Fibroblast of lung (primary cell): ENCODE data around the gene PHYHD1. TPM values are rescaled to one million over a fixed set of nuclear protein-coding genes. Genes with fewer than 3 reads are reported as not detected.
A peak's percentile ranks its signal among the peaks of the same experiment; 100 is the strongest.

Experiments
- DNase-seq, 2 donors: peaks; one replicate each; pipeline versions ENCODE4 v3.0.0 to v3.0.0-alpha.2; 2010; ENCODE audit warnings: low read depth in 2 of 2
- H2AFZ ChIP-seq: 2 replicates; pipeline ENCODE4 v1.5.1; 2012; ENCODE audit warnings: low read length, control low read depth, inconsistent platforms
- H3K27ac ChIP-seq: 2 replicates; pipeline ENCODE4 v1.5.1; 2011; ENCODE audit warnings: low read length, control low read depth; ENCODE audit not compliant: insufficient read depth
- H3K27me3 ChIP-seq: 2 replicates; pipeline ENCODE4 v1.5.1; 2011; ENCODE audit warnings: mild to moderate bottlenecking, low read length; ENCODE audit not compliant: control insufficient read depth, insufficient read depth
- H3K36me3 ChIP-seq: 2 replicates; pipeline ENCODE4 v1.5.1; 2011; ENCODE audit warnings: low read length; ENCODE audit not compliant: control insufficient read depth, insufficient read depth
- H3K4me1 ChIP-seq: 2 replicates; pipeline ENCODE4 v1.5.1; 2011; ENCODE audit warnings: low read length; ENCODE audit not compliant: control insufficient read depth, insufficient read depth; ENCODE audit errors: extremely low read depth
- H3K4me2 ChIP-seq: 2 replicates; pipeline ENCODE4 v1.5.1; 2011; ENCODE audit warnings: low read length, control low read depth; ENCODE audit not compliant: insufficient read depth; ENCODE audit errors: extremely low read depth
- H3K4me3 ChIP-seq, 4 experiments: fragments of 200-600 bp in 1 of 4; sonication (generic) in 1 of 4; replicated peaks in 1 of 4; 2 replicates each; pipeline ENCODE4 v1.5.1; 2011 to 2016; ENCODE audit warnings: low read length in 4 of 4, low read depth in 3 of 4, mild to moderate bottlenecking in 3 of 4, control low read depth in 2 of 4, inconsistent platforms in 1 of 4, mixed read lengths in 1 of 4; ENCODE audit not compliant: insufficient read depth in 1 of 4; ENCODE audit errors: control extremely low read depth in 1 of 4
- H3K79me2 ChIP-seq: 2 replicates; pipeline ENCODE4 v1.5.1; 2012; ENCODE audit warnings: mild to moderate bottlenecking, low read length, inconsistent platforms; ENCODE audit not compliant: control insufficient read depth, insufficient read depth
- H3K9ac ChIP-seq: 2 replicates; pipeline ENCODE4 v1.5.1; 2011; ENCODE audit warnings: mild to moderate bottlenecking, low read length, control low read depth; ENCODE audit not compliant: insufficient read depth
- H3K9me3 ChIP-seq: 2 replicates; pipeline ENCODE4 v1.5.1; 2012; ENCODE audit warnings: low read depth, low read length; ENCODE audit not compliant: control insufficient read depth, insufficient read depth
- H4K20me1 ChIP-seq: 2 replicates; pipeline ENCODE4 v1.5.1; 2011; ENCODE audit warnings: low read length; ENCODE audit not compliant: control insufficient read depth, insufficient read depth; ENCODE audit errors: extremely low read depth
- EZH2 ChIP-seq: IDR thresholded peaks from 2 replicates; pipeline ENCODE4 v1.5.1; 2012; ENCODE audit warnings: low read length, control low read depth, mild to moderate bottlenecking; ENCODE audit errors: missing control alignments
- polyA plus RNA-seq, 2 donors: library from polyadenylated mRNA; depleted of rRNA in 1 of 2; stranded (reverse) in 1 of 2; unstranded in 1 of 2; fragments of >200 nt; gene quantifications; 2 replicates each; pipeline ENCODE4 v1.2.1, GENCODE V29; 2011 to 2012; ENCODE audit warnings: missing spikeins in 1 of 2
- total RNA-seq: library from RNA; depleted of rRNA; stranded (reverse); fragments of >200 nt; gene quantifications from 2 replicates; pipeline ENCODE4 v1.2.1, GENCODE V29; 2014
- TF ChIP-seq, protein P1 (sequence below), 2 donors: IDR thresholded peaks in 1 of 2; conservative IDR thresholded peaks in 1 of 2; 1 replicate in 1 of 2; 2 replicates in 1 of 2; pipeline ENCODE4 v1.5.1; 2011 to 2012; ENCODE audit warnings: low read length in 2 of 2, control low read depth in 1 of 2, inconsistent platforms in 1 of 2, low read depth in 1 of 2, mild to moderate bottlenecking in 1 of 2

Gene PHYHD1
- total and polyA plus RNA-seq, 2 donors (not counting 1 experiment from before 2014, with no cell fraction given), result 17.7 to 20.0 TPM

- no peak for DNase-seq
- Histone ChIP-seq H2AFZ (no peak overlapping the region), H3K4me3 (no peak overlapping the region), H3K4me2 (no peak overlapping the region), H3K9ac (no peak overlapping the region), H3K27me3 (no peaks in the 10 kb centered on the region), H3K36me3 (peaks cover 32% of the 10 kb centered on the region), H3K4me1 (peaks cover 29% of the 10 kb centered on the region), H4K20me1 (no peaks in the 10 kb centered on the region), H3K27ac (peak overlapping the region; percentile 65), H3K79me2 (peaks cover 56% of the 10 kb centered on the region), H3K9me3 (no peaks in the 10 kb centered on the region)
- TF ChIP-seq, protein P1, sequence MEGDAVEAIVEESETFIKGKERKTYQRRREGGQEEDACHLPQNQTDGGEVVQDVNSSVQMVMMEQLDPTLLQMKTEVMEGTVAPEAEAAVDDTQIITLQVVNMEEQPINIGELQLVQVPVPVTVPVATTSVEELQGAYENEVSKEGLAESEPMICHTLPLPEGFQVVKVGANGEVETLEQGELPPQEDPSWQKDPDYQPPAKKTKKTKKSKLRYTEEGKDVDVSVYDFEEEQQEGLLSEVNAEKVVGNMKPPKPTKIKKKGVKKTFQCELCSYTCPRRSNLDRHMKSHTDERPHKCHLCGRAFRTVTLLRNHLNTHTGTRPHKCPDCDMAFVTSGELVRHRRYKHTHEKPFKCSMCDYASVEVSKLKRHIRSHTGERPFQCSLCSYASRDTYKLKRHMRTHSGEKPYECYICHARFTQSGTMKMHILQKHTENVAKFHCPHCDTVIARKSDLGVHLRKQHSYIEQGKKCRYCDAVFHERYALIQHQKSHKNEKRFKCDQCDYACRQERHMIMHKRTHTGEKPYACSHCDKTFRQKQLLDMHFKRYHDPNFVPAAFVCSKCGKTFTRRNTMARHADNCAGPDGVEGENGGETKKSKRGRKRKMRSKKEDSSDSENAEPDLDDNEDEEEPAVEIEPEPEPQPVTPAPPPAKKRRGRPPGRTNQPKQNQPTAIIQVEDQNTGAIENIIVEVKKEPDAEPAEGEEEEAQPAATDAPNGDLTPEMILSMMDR (conservative IDR thresholded peaks at IDR 0.05 in 1 of 2, IDR thresholded peaks at IDR 0.05 in 1 of 2; ENCODE audit: low read depth in 1 of 2, low read length in 2 of 2), result no peak
- TF ChIP-seq EZH2, result no peak
These were observed 9.9 kb upstream of the PHYHD1 start for GRCh38 chr9:128910906-128911305.

GRCh38 chr9:128911529-128912035 is 9.2 kb upstream of the PHYHD1 start:
- Histone ChIP-seq H4K20me1 (no peaks in the 10 kb centered on the region), H3K9me3 (no peaks in the 10 kb centered on the region), H3K9ac (no peak overlapping the region), H3K79me2 (peaks cover 56% of the 10 kb centered on the region), H3K4me3 (no peak overlapping the region), H3K36me3 (peaks cover 34% of the 10 kb centered on the region), H3K4me1 (peaks cover 30% of the 10 kb centered on the region), H3K4me2 (peak overlapping the region; percentile 66), H3K27me3 (no peaks in the 10 kb centered on the region), H3K27ac (peak overlapping the region; percentile 65), H2AFZ (no peak overlapping the region)
- DNase-seq, result peak; percentile 47 to 86
- TF ChIP-seq, protein P1 (conservative IDR thresholded peaks at IDR 0.05 in 1 of 2, IDR thresholded peaks at IDR 0.05 in 1 of 2; ENCODE audit: low read depth in 1 of 2, low read length in 2 of 2), result no peak
- TF ChIP-seq EZH2, result no peak

- Histone ChIP-seq H3K9ac (no peak overlapping the region), H4K20me1 (no peaks in the 10 kb centered on the region), H2AFZ (no peak overlapping the region), H3K4me3 (no peak overlapping the region), H3K27me3 (no peaks in the 10 kb centered on the region), H3K36me3 (peaks cover 35% of the 10 kb centered on the region), H3K4me1 (peaks cover 36% of the 10 kb centered on the region), H3K27ac (peak overlapping the region; percentile 65), H3K79me2 (peaks cover 54% of the 10 kb centered on the region), H3K4me2 (peak overlapping the region; percentile 65), H3K9me3 (no peaks in the 10 kb centered on the region)
- DNase-seq, result peak; percentile 74 to 98
- TF ChIP-seq, protein P1 (conservative IDR thresholded peaks at IDR 0.05 in 1 of 2, IDR thresholded peaks at IDR 0.05 in 1 of 2; ENCODE audit: low read depth in 1 of 2, low read length in 2 of 2), result no peak
- TF ChIP-seq EZH2, result no peak
These were observed 8.4 kb upstream of the PHYHD1 start for GRCh38 chr9:128912270-128912853.
